ENCODE results near the gene FBXL7. TPM values are rescaled to one million over a fixed set of nuclear protein-coding genes. Genes with fewer than 3 reads are reported as not detected.

Gene FBXL7
- total RNA-seq, 1 donor from 2014 or later = not detected

DNA sequence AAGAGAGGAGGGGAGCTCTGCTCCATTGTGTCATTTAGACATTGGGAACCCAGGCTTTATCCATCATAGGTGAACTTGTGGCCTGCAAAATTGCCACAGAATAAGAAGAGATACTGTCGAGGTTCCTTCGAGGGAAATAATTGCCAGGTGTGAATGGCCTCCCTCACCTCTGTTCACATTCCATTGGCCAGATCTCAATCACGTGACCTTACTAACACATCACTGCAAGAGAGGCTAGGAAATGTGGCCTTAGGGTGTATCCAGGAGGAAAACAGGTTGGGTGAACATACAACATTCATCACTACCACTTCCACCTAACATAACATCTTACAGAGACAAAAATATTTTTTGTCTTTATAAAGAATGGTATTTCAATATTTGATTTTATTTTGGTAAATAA, 182.1 kb downstream of the FBXL7 start:
- Mint-ChIP-seq H3K36me3 (ENCODE audit: low read depth) (no peaks in the 10 kb centered on the region), H3K27ac (no peak overlapping the region), H3K9me3 (no peaks in the 10 kb centered on the region), H3K27me3 (ENCODE audit: low read depth) (no peaks in the 10 kb centered on the region), H3K4me3 (ENCODE audit: low read depth) (no peak overlapping the region), H3K4me1 (ENCODE audit: low read depth) (no peaks in the 10 kb centered on the region)
- no peak for DNase-seq (ENCODE audit: low spot score)
- intact Hi-C loops (cut with micrococcal nuclease) = no loop called here

DNA sequence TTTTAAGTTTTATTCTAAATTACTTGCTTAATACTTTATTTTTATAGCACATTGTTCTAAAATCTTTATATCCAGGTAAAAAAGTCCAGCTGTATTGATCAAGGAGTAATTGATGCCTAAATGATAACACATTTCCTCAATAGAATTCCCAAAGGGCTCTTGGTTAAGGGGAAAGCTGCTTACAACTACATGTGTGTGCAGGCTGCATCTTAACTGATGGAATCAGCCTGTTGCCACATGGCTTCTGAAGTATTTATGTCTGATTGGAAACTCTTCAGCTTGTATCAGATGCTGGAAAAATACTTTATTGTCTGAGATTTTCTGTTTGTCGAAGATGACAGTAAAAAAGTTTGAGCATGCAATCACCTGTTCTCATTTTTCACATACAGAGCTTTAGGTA, 182.6 kb downstream of the FBXL7 start:
- Mint-ChIP-seq H3K36me3 (ENCODE audit: low read depth) (no peaks in the 10 kb centered on the region), H3K4me1 (ENCODE audit: low read depth) (no peaks in the 10 kb centered on the region), H3K9me3 (no peaks in the 10 kb centered on the region), H3K27ac (no peak overlapping the region), H3K27me3 (ENCODE audit: low read depth) (no peaks in the 10 kb centered on the region), H3K4me3 (ENCODE audit: low read depth) (no peak overlapping the region)
- no peak for DNase-seq (ENCODE audit: low spot score)
- intact Hi-C loops (cut with micrococcal nuclease) = no loop called here

DNA sequence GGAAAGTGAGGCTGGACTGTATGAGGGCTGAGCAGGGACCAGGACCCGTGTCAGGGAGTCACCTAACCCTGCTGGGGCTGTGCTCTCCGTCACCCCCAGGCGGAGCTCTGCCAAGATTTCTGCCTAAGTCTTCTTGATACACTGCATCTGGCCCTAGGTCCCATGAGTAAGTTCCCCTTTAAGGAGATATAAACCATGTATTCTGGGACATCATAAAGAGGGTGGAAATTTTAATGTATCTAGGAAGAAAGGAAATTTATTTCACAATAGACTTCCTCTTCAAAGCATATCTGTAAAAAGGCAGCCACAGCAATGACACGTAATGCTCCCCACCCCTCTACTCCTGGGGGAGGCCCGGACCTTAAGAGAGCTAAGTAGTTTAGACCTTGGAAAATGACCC, 183.4 kb downstream of the FBXL7 start:
- no peak for DNase-seq (ENCODE audit: low spot score)
- intact Hi-C loops (cut with micrococcal nuclease) = no loop called here
- no peaks in the 10 kb centered on the region for H3K27me3 Mint-ChIP-seq (ENCODE audit: low read depth)

DNA sequence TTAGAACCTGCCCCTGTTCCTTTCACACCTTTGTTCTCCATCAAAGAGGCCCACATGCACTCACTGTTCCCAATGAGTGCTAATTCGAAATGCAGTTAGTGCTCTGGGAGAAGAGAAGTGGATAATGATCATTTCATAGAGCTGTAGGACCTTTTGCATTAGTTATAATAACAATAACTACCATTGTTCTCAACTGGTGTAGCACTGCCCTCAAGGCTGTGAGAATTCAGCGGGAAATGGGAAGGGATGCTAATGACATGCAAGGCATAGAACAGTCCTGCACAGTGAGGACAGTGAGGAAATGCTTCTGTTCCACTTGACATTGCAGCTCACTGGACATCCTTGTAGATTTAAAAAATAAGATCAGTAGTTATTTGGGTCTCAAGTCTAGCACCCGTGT, 187.4 kb downstream of the FBXL7 start:
- Mint-ChIP-seq H3K27me3 (ENCODE audit: low read depth) (no peaks in the 10 kb centered on the region), H3K4me3 (ENCODE audit: low read depth) (no peak overlapping the region), H3K4me1 (ENCODE audit: low read depth) (no peaks in the 10 kb centered on the region), H3K36me3 (ENCODE audit: low read depth) (no peaks in the 10 kb centered on the region), H3K27ac (no peak overlapping the region), H3K9me3 (peaks cover 5% of the 10 kb centered on the region)
- intact Hi-C loops (cut with micrococcal nuclease) = no loop called here
- DNase-seq (ENCODE audit: low spot score) = no peak

More for the DNA sequence above, 183.4 kb downstream of the FBXL7 start:
- no peak overlapping the region for H3K4me3 Mint-ChIP-seq (ENCODE audit: low read depth)
- H3K4me1 Mint-ChIP-seq (ENCODE audit: low read depth) = no peaks in the 10 kb centered on the region
- no peak overlapping the region for H3K27ac Mint-ChIP-seq
- H3K9me3 Mint-ChIP-seq = no peaks in the 10 kb centered on the region
- no peaks in the 10 kb centered on the region for H3K36me3 Mint-ChIP-seq (ENCODE audit: low read depth)

DNA sequence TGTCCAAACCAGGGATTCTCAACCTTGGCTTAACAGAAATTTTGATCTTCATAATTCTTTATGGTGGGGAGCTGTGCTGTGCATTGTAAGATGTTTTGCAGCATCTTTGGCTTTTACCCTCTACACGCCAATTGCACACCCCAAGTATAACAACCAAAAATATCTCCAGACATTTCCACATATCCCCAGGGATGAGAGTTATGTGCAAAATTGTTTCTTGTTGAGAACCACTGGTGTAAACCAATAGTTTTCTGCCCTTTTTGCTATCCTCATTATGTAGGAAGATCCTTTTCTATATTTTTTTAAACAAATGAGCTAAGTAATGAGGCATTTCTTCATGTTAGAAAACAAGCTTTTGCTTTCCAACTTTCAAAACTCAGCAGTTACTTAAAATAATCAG, 189.9 kb downstream of the FBXL7 start:
- intact Hi-C loops (cut with micrococcal nuclease) = no loop called here
- Mint-ChIP-seq H3K36me3 (ENCODE audit: low read depth) (no peaks in the 10 kb centered on the region), H3K4me3 (ENCODE audit: low read depth) (no peak overlapping the region), H3K27ac (no peak overlapping the region), H3K4me1 (ENCODE audit: low read depth) (no peaks in the 10 kb centered on the region), H3K27me3 (ENCODE audit: low read depth) (no peaks in the 10 kb centered on the region), H3K9me3 (peaks cover 5% of the 10 kb centered on the region)
- DNase-seq (ENCODE audit: low spot score) = no peak

DNA sequence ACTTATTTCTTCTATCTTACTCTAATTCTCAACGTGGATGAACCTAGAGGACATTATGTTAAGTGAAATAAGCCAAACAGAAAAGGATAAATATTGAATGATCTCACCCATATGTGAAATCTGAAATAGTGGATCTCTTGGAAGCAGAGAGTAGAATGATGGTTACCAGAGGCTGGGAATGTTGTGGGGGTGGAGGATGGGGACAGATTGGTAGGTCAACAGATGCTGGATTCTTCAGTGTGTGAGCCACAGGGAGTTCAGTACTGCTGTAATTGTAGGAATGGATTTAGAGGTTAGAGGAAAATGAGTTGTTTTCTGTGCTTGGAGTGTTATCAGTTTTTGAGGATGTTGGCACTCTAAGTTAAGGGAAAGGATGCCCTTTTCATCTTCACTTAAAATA, 190.6 kb downstream of the FBXL7 start:
- intact Hi-C loops (cut with micrococcal nuclease) = no loop called here
- no peaks in the 10 kb centered on the region for H3K4me1 Mint-ChIP-seq (ENCODE audit: low read depth)
- no peak for DNase-seq (ENCODE audit: low spot score)
- H3K27ac Mint-ChIP-seq = no peak overlapping the region
- no peaks in the 10 kb centered on the region for H3K36me3 Mint-ChIP-seq (ENCODE audit: low read depth)
- peaks cover 5% of the 10 kb centered on the region for H3K9me3 Mint-ChIP-seq
- H3K27me3 Mint-ChIP-seq (ENCODE audit: low read depth) = no peaks in the 10 kb centered on the region
- no peak overlapping the region for H3K4me3 Mint-ChIP-seq (ENCODE audit: low read depth)

DNA sequence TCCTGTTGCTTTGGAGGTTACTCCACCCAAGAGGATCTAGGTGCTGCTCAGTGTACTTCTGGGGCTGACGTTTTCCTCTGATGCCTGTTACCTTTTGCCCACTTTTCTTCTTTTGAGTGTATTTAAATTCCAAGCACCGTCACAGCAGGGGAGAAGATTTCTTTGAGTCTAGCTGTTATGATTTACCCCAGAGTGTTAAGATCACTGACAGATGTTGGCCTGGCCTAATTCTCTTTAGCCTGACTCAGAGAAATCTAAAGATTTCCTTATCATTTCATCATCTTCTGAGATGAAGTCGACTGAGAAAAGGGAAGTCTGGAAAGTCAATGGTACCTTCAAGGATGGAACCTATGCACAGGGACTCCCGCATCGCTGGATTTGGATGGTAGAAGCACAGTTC, 191.5 kb downstream of the FBXL7 start:
- H3K27me3 Mint-ChIP-seq (ENCODE audit: low read depth) = no peaks in the 10 kb centered on the region
- H3K36me3 Mint-ChIP-seq (ENCODE audit: low read depth) = no peaks in the 10 kb centered on the region
- H3K4me3 Mint-ChIP-seq (ENCODE audit: low read depth) = no peak overlapping the region
- H3K27ac Mint-ChIP-seq = no peak overlapping the region
- peaks cover 5% of the 10 kb centered on the region for H3K9me3 Mint-ChIP-seq
- intact Hi-C loops (cut with micrococcal nuclease) = no loop called here
- no peaks in the 10 kb centered on the region for H3K4me1 Mint-ChIP-seq (ENCODE audit: low read depth)
- DNase-seq (ENCODE audit: low spot score) = no peak

DNA sequence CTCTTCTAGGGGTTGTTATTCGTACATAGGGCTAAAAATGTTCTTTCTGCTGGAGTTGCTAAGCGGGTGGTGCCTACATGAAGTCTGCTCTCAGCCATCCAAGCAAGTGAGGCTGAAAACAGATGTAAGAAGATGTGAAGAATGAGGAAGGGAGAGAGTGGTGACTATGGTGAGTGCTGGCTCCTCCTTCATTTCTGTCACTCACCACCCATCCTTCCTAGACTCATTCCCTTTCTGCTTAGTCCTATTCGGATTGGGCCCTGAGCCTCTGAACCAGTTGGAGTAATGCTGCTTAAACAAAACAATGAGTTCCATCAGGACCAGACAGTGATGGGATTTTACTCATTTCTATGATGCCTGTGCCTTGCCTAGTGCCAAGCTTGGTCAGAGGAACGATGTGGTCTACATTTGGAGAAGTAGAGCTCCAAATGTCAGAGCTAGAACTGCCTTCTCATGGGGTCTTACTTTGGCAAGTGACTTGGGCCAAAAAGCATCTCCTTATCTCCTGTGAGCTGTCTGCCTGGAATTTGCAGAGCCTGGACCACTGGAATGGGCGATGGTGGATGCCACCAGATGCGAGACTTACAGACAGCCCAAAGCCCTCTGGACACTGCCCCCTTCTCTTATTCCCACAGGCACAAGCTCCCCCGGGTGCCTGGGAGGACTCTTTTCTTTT, 192.9 kb downstream of the FBXL7 start:
- DNase-seq (ENCODE audit: low spot score) = no peak
- H3K9me3 Mint-ChIP-seq = peaks cover 13% of the 10 kb centered on the region
- no peak overlapping the region for H3K4me3 Mint-ChIP-seq (ENCODE audit: low read depth)
- no peaks in the 10 kb centered on the region for H3K27me3 Mint-ChIP-seq (ENCODE audit: low read depth)
- intact Hi-C loops (cut with micrococcal nuclease) = no loop called here
- H3K27ac Mint-ChIP-seq = no peak overlapping the region
- H3K4me1 Mint-ChIP-seq (ENCODE audit: low read depth) = no peaks in the 10 kb centered on the region
- no peaks in the 10 kb centered on the region for H3K36me3 Mint-ChIP-seq (ENCODE audit: low read depth)

DNA sequence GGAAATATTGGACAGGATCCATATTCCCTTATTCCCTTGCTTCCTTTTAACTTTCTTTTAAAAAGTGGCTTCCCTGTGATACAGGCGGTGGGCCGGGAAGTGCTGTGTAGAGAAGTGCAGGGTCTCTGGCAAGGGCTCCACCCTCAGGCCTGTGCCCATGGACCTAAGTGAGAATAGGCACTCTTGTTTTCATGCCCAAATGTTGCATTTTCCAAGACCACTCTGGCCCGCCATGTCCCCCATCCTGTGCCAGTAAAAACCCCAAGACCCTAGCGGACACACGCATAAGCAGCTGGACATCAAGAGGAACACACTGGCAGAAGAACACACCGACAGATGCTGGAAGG, 193.4 kb downstream of the FBXL7 start:
- Mint-ChIP-seq H3K4me3 (ENCODE audit: low read depth) (no peak overlapping the region), H3K27ac (no peak overlapping the region), H3K36me3 (ENCODE audit: low read depth) (no peaks in the 10 kb centered on the region), H3K4me1 (ENCODE audit: low read depth) (no peaks in the 10 kb centered on the region), H3K9me3 (peaks cover 13% of the 10 kb centered on the region), H3K27me3 (ENCODE audit: low read depth) (no peaks in the 10 kb centered on the region)
- DNase-seq (ENCODE audit: low spot score) = no peak
- intact Hi-C loops (cut with micrococcal nuclease) = no loop called here

DNA sequence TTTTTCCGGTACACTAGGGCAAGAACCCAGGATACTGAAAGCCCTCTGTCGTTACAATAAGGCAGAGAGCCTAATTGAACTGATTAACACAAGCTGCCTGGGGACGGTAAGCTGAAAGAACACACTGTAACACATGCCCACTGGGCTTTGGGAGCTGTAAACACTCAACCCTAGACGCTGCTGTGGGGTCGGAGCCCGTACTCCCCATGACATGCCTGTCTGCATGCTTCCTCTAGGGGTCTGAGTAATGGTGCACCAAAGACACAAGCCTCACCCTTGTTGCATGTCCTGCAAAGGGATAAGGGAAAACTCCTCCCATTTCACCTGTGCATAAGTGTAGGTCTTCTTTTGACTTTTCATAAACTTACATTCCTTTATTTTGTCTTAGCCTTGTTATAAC, 194.0 kb downstream of the FBXL7 start:
- intact Hi-C loops (cut with micrococcal nuclease) = no loop called here
- H3K9me3 Mint-ChIP-seq = peaks cover 13% of the 10 kb centered on the region
- H3K27me3 Mint-ChIP-seq (ENCODE audit: low read depth) = no peaks in the 10 kb centered on the region
- H3K4me1 Mint-ChIP-seq (ENCODE audit: low read depth) = no peaks in the 10 kb centered on the region
- DNase-seq (ENCODE audit: low spot score) = no peak
- no peak overlapping the region for H3K4me3 Mint-ChIP-seq (ENCODE audit: low read depth)
- no peak overlapping the region for H3K27ac Mint-ChIP-seq
- H3K36me3 Mint-ChIP-seq (ENCODE audit: low read depth) = no peaks in the 10 kb centered on the region

DNA sequence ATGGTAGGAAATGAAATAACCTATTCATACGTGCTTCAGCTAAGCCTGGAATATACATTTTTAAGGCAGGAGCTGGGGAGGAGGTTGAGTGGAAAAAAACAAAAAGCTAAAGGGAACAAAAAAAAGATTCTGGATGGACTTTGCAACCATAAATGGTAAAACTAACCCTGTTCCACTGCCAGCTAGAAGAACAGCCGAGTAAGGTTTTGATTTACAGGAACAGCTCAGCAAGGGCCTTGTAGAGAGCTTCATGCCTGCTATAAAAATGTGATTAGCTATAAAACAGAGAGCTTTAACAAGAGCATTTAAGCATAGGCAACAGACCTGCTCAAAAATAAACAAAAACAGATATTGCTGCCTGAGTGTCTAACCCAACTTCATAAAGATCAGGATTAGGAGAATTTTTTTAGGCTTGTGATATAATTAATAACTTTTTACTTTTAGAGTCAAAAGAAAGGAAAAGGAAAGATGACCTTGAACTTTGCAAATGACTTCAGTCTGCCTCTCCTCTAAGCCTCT, 194.8 kb downstream of the FBXL7 start:
- H3K9me3 Mint-ChIP-seq = peaks cover 13% of the 10 kb centered on the region
- intact Hi-C loops (cut with micrococcal nuclease) = no loop called here
- no peak overlapping the region for H3K27ac Mint-ChIP-seq
- no peak overlapping the region for H3K4me3 Mint-ChIP-seq (ENCODE audit: low read depth)
- no peaks in the 10 kb centered on the region for H3K4me1 Mint-ChIP-seq (ENCODE audit: low read depth)
- no peaks in the 10 kb centered on the region for H3K36me3 Mint-ChIP-seq (ENCODE audit: low read depth)
- H3K27me3 Mint-ChIP-seq (ENCODE audit: low read depth) = no peaks in the 10 kb centered on the region
- DNase-seq (ENCODE audit: low spot score) = no peak

DNA sequence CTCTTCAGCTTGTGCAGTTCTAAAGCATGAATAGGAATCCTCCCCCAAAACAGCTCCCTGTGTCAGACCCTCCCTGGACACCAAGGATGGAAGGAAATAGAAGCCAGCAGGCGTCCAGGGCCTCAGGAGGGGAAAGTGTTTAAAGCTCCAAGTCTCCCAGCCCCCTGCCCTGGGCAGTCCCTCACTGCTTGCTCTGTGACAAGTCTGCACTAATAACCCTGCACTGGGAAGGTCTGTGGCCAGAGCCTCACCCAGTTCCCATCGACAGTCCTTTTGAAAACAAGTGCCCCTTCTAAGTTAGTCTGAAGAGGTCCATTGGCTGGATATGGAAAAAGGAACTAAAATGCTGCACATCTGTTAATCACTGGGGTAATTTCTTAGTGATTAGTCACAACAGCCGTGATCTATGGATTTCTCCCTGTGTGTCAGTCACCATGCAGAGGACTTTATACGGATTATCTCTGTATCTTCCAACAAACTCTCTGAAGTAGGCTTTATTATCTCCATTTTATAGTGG, 195.3 kb downstream of the FBXL7 start:
- Mint-ChIP-seq H3K4me1 (ENCODE audit: low read depth) (no peaks in the 10 kb centered on the region), H3K27me3 (ENCODE audit: low read depth) (no peaks in the 10 kb centered on the region), H3K27ac (no peak overlapping the region), H3K36me3 (ENCODE audit: low read depth) (no peaks in the 10 kb centered on the region), H3K4me3 (ENCODE audit: low read depth) (no peak overlapping the region), H3K9me3 (peaks cover 13% of the 10 kb centered on the region)
- intact Hi-C loops (cut with micrococcal nuclease) = no loop called here
- DNase-seq (ENCODE audit: low spot score) = no peak

DNA sequence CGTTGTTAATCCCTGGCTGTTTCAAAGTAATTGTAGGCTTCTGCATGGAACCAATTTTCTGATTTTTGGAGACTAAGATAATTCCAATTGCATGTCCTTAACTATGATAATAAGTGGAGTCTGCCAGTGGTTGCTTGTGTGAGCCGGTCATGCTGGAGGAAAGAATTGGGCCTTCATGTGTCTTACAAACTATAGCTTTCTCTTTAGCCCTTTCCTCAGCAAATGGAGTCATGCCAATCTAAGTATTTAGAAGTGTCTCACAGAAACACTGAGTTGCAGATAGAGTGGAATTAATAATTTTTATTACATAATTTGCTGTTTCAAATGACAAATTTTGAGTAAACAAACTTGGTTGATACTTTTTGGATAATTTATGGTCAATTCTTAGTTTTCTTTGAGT, 200.4 kb downstream of the FBXL7 start:
- H3K4me1 Mint-ChIP-seq (ENCODE audit: low read depth) = no peaks in the 10 kb centered on the region
- no peak for DNase-seq (ENCODE audit: low spot score)
- intact Hi-C loops (cut with micrococcal nuclease) = no loop called here
- H3K9me3 Mint-ChIP-seq = peaks cover 8% of the 10 kb centered on the region
- H3K27ac Mint-ChIP-seq = no peak overlapping the region
- H3K4me3 Mint-ChIP-seq (ENCODE audit: low read depth) = no peak overlapping the region
- H3K36me3 Mint-ChIP-seq (ENCODE audit: low read depth) = no peaks in the 10 kb centered on the region
- no peaks in the 10 kb centered on the region for H3K27me3 Mint-ChIP-seq (ENCODE audit: low read depth)

DNA sequence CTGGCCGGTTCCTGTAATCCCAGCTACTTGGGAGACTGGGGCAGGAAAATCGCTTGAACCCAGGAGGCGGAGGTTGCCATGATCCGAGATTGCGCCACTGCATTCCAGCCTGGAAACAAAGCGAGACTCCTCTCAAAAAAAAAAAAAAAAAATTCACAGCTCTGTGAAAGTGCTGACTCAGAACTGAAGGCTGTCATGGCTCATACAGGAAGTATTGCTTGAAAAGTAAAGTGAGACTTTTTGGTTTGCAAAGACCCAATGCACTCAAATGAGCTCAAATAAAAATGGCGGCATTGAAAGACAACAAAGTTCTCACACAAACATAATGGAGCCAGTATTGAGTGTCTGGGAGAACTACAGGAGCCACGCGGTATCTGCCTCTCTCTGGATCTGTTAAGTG, 202.1 kb downstream of the FBXL7 start:
- intact Hi-C loops (cut with micrococcal nuclease) = no loop called here
- no peaks in the 10 kb centered on the region for H3K36me3 Mint-ChIP-seq (ENCODE audit: low read depth)

More for the DNA sequence above, 202.1 kb downstream of the FBXL7 start:
- no peak overlapping the region for H3K4me3 Mint-ChIP-seq (ENCODE audit: low read depth)
- H3K27me3 Mint-ChIP-seq (ENCODE audit: low read depth) = no peaks in the 10 kb centered on the region
- H3K9me3 Mint-ChIP-seq = peaks cover 9% of the 10 kb centered on the region
- no peak overlapping the region for H3K27ac Mint-ChIP-seq
- no peak for DNase-seq (ENCODE audit: low spot score)
- no peaks in the 10 kb centered on the region for H3K4me1 Mint-ChIP-seq (ENCODE audit: low read depth)
